Suppressor macrophage treated with lipopolysaccharide for 1 hour (primary cell): ENCODE measurements around the gene HP.
"Not testable (repeated sequence)": the region's sequence is repeated elsewhere in the genome, so short reads cannot be mapped to it uniquely, and the experiment has no call there.

Source experiments
- DNase-seq, 3 donors: peaks; one replicate each; pipeline ENCODE4 v3.0.0-alpha.2; 2020 to 2022

The HP gene, protein sequence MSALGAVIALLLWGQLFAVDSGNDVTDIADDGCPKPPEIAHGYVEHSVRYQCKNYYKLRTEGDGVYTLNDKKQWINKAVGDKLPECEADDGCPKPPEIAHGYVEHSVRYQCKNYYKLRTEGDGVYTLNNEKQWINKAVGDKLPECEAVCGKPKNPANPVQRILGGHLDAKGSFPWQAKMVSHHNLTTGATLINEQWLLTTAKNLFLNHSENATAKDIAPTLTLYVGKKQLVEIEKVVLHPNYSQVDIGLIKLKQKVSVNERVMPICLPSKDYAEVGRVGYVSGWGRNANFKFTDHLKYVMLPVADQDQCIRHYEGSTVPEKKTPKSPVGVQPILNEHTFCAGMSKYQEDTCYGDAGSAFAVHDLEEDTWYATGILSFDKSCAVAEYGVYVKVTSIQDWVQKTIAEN

DNA sequence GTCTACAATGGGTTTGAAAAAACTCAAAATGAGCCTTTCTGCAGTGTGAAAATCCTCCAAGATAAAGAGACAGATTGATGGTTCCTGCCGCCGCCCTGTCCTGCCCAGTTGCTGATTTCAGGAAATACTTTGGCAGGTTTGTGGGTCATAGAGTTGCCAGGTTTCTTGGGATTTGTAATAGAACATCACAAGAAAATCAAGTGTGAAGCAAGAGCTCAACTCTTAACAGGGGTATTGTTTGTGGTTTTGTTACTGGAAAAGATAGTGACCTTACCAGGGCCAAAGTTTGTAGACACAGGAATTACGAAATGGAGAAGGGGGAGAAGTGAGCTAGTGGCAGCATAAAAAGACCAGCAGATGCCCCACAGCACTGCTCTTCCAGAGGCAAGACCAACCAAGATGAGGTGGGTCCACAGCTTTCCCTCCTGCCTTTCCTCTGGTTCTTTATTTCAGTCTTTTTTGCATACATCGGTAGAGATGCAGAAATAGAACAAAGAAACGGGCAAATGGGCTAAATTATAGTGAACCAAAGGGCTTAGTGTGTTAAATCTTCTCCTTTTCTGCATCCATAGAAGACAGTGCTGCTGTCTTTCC is at the start of gene HP:
HP (plus strand) TSS at position 252 of the 594 bp plus-strand sequence; CDS start at position 400, 148 bp downstream.
- DNase-seq, result not testable (repeated sequence)

DNA sequence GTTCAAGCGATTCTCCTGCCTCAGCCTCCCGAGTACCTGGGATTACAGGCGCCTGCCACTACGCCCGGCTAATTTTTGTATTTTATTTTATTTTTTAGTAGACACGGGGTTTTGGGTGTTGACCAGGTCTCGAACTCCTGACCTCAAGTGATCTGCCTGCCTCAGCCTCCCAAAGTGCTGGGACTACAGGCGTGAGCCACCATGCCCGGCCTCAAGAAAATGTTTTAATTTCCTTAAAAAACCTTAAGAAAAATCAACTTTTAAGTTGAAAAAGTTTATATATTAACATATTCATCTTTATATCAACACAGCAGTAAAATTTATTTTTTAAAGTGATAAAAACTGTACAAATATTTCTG is 46.3 kb upstream of the HP start:
- not testable (repeated sequence) for DNase-seq

DNA sequence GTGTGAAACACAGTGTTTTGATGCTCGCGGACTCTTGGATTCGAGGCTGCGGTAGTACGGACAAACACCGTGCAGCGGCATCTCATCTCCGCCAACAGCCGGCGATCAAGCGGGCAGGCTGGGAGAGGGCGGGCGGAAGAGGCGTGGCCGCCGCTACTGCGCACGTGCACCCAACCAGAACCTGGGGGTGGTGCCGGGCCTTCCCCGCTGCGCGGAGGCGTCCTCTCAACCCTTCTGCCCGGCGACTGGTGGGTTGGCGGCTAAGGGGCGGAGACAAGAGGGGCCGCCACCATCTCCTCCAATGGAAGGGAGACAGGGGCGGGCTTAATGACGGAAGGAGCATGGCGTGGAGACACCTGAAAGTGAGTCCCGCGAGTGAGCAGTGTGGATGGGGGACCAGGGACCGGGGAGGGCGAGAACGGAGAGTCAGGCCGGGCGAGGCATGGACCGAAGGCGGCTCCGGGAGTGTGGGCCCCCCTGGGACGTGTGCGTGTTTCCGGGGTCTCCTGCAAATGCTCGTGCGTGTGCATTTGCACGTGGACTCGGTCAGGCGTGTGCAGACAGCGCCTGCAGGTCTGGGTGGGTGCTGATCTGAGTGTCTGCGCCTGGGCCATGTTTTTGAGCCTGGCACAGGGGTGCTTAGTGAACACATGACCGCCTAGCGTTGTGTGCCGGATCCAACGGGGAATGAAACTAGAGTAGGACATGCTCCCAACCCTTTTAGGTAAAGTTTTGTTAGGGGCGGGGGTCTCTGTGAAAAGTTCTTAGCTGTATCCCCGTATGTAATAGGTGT is 45.7 kb upstream of the HP start, which contains the start of gene DHODH:
DHODH (plus strand) TSS at position 321 of the 793 bp plus-strand sequence; CDS start at position 342, 21 bp downstream.
- DNase-seq, result peak; percentile 98 to 99 (median 99)

DNA sequence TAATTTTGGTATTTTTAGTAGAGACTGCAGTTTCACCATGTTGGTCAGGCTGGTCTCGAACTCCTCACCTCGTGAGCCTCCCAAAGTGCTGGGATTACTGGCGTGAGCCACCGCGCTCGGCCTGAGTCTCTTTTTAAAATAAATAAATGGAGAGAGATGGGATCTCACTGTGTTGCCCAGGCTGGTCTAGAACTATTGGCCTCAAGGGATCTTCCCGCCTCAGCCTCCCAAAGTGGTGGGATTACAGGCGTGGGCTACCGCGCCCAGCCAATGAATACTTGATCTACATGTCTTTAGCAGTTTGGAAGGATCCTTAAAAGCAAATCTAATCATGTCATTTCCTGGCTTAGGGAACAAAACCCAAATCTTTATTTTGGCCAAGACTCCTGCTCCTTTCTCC is 44.5 kb upstream of the HP start:
- DNase-seq, result no peak

DNA sequence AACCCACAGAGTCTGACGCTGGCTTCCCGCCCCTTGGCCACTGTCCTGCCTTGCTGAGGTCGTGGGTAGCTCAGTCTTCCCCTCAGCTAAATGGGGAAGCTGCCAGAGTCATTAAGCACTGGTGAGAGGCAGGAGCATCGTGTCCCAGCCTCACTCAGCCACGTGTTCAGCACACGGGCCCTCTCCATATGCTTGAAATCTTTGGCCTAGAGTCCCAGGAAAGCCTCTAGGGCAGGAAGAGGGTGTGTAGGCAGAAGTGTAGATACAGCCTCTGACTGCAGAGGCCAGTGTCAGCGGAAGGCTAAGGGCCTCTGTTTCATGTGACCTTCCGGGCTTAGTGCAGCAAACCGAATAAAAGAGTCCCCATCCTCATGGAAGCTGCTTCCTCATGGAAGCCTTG is 41.7 kb upstream of the HP start:
- DNase-seq, result no peak

DNA sequence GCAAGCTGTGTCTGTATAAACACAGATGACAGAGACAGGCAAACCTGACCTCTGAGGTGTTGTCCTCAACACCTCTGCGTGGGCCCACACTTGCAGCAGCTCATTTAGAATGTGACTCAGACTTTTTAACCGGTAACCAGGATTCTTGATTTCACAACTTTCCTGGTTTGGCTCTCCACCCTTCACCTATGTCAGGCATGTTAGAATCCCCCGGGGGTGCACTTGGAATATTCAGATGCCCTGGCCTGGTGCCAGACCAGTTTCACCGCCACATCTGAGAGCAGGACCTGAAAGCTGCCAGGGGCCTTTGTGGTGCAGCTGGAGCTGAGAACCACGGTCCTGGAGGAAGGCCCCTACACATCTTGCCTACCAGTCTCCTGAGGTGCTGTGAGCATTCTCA is 40.9 kb upstream of the HP start:
- no peak for DNase-seq

DNA sequence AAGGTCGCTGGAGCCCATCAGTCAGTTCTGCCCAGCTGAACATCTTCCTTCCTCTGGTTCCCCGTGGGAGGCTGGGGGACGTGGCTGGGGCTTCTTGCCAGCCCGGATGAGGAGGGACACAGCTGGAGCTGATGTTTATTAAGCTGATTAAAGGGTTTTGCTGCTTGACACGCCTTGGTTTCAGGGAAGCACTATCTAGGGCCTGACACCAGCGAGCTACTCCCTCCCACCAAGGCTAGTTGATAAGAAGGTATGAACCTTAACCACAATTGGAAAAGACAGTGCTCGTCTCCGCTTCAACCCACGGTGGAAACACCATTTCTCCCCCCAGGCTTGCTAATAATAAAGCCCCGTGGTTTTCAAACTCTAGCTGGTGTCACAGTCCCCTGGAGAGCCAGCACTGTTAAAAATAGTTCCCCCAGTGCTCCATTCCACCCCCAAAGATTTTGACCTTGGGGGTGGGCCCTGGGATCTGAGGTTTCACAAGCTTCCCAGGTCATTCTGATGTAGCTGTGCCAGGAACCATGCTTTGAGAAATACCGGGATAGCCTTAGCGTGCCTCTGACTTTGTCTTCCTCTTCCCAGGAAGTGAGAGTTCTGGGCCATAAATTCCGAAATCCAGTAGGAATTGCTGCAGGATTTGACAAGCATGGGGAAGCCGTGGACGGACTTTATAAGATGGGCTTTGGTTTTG is 40.3 kb upstream of the HP start:
- DNase-seq, result no peak

DNA sequence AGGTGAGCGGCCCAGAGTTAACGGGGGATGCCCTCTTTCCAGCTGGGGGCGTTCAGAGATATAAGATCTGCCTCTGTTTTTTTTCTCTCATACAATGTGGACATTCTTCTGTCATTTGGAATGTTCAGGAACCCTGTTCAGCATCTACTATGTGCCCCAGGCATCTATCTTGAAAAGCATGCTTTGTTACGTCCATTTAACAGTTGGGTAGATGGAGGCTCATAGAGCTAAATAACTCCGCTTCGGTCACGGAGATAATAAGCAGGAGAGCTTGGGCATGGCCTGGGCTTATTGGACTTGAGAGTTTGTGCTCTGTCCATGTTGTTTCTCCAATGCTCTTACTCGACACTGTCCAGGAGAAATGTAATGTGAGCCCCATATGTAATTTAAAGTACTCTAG is 39.6 kb upstream of the HP start:
- no peak for DNase-seq

DNA sequence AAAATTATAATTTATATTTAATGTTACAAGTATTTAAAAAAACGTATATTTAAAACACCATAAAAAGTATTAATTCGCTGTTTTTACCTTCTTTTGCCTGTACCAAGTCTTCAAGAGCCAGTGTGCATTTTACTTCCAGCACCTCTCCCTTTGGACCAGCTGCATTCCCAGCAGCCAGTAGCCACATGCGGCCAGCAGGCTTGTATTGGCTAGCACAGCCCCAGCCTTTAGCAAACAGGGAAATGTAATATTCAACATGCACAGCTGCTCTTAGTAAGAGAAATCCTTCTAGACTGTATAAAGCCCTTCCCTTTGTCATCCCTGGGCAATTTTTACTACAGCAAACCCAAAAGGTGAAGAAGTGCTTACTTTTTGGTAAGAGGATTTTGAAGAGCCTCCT is 39.2 kb upstream of the HP start:
- DNase-seq, result no peak

DNA sequence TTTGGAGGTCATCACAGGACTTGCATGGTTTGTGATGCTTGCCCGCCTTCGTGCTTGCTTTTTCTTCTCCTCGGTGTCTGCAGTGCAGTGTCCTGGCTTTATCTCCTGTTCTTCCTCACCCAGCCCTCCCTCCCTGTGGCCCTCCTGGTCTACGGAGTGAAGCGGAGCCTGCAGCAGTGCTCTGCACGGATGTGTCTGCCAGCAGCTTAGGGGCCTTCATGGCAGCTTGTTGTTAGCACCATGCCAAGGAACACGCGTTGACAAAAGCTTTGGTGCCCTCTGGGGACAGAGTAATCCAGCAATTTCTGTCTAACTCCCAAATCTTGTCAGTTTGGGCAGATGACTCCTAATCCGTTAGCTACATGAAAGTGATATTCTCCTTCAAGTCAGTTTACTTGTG is 35.8 kb upstream of the HP start:
- DNase-seq, result no peak

DNA sequence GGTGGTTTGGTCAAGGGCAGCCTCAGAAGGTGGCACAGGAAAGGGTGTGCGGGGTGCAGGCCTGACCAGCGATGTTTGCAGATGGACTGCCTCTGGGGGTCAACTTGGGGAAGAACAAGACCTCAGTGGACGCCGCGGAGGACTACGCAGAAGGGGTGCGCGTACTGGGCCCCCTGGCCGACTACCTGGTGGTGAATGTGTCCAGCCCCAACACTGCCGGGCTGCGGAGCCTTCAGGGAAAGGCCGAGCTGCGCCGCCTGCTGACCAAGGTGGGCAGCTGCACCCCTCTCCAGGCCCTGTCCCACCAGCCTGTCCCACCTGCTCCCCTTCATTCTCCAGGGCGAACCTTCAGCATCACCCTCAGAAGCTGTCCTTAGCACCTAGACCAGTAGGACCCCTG is 33.3 kb upstream of the HP start:
- DNase-seq, result no peak

DNA sequence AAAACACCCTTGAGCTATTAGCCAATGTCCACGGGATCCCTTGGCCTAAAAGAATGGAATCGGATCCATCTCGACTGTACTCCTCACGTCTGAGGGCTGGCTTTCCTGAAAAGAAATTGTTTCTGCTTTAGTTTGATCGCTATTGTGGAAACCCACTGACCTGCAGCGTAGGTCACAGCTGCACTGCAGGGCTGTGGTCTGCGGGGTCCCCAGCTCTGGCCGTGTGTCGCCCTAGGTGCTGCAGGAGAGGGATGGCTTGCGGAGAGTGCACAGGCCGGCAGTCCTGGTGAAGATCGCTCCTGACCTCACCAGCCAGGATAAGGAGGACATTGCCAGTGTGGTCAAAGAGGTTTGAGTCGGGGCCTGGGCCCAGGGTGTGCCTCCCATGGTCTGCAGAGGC is 32.2 kb upstream of the HP start:
- DNase-seq, result no peak

DNA sequence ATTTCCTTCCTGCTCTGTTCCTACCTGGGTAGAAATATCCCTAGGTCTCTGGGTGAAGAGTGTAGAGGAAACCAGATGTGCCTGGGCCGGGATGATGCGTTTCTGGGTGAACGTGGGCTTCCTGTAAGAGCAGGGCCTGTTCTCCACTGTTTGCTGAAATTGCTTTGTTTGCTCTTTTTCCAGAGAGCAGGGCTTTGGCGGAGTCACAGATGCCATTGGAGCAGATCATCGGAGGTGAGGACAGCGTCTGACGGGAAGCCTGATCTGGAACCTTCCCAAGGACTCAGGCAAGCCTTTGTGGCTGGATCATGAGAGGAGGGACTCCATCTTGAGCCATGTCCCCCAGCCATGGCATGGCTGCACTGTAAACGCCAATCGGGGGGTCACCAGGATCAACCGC is 30.3 kb upstream of the HP start:
- no peak for DNase-seq

DNA sequence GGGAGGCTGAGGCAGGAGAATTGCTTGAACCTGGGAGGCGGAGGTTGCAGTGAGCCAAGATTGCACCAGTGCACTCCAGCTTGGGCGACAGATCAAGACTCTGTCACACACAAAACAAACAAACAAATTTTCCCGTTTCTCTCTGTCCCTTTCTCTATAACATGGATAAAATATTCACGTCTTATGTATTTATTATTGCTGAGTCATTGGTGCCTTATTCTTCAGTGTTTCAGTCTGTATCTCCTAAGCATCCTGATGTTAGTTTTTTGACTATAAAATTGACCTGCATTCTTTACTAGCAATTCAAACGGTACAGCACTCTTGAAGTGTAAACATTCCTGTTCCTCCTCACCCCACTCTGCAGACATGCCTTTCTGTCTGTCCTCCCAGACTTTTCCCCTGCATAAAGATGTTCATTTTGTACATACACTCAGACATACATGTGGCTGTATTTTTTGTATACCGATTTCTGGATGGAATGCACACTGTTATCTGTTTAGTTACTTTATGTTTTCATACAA is 29.4 kb upstream of the HP start:
- no peak for DNase-seq

DNA sequence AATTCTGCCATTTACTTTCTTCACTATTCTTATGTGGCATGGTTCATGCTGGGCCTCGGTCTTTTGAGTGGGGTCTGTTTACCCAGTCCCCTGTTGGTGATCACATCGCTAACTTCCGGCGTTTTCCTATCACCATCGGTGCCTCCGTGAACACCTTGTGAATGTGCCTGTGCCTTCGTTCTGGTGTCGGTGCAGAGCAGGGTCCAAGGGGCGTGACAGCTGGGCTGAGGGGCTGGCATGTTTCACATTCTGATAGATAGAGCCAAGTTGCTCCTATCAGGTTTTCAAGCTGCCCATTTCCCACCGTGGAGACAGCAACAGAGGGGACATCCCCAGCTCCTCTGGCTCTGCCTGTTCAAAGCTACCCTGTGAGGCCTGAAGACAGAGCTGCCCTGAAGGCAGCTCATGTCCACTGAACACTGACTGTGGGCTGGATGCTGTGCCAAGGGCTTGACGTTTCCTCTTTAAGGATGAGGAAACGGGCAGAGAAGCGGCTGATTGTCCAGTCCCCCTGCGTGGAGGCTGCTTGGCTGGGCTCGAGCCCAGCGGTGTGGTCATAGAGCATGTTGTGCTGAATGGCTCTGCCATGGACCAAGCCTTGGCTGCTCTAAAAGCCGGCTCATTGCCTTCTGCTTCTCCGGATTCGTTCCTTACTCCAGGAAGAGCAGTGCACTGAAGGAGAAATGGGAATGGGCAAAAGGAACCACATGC is 28.7 kb upstream of the HP start:
- DNase-seq, result no peak

DNA sequence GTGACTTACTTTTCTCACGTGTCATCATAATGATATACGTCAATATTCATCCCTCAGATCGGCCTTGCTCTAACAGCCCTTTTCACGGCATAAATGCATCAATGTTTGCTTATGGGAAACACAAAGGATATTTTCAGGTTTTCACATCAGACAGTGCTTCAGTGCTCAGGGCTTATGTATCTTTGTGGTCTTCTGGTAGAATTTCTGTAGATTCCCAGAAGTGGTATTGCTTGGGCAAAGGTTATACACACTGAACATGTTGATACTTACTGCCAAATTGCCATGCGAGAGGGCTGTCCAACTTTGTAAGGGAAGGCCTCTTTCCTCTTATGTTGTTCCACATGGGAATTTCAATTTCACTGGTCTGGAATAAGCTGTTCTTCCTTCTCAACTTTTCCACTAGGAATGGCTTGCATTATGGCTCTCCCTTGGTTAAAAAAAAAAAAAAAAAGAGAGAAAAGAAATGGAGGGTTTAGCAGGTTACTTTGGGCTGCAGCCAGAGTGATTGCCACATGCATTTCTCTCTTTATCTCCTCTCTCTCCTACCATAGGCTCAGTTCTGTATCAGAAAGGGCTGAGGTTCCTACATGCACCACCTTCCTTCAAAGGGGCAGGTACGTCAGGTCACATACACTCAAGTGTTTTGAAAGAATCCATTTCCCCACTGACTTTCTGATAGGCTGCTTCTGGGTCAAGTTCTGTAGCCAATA is 26.5 kb upstream of the HP start:
- DNase-seq, result no peak

DNA sequence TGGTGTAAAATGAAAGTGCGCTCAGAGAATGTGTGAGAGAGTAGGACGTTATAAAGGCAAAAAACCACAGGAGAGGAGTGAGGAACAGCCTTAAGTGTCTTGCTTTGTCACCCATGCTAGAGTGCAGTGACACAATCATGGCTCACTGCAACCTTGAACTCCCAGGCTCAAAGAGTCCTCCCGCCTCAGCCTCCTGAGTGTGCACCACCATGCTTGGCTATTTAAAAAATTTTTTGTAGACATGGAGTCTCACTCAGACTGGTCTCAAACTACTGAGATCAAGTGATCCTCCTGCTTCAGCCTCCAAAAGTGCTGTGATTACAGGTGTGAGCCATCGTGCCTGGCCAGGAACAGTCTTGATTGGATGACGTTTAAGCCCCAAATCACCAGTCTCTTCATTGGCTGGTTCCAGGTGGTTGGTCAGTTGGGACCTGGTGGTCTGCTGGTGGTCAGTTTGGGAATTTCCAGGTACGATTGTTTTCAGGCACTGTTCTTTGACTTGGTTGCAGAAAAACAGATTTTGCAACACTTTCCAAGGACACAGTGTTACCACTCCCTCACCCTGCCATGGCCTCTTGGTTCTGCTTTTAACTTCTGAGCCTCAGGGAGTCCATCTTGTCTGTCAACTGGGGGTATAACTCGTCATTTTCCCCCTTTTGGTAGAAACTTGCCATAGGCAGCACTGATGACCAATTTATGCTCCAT is 24.6 kb upstream of the HP start:
- no peak for DNase-seq

DNA sequence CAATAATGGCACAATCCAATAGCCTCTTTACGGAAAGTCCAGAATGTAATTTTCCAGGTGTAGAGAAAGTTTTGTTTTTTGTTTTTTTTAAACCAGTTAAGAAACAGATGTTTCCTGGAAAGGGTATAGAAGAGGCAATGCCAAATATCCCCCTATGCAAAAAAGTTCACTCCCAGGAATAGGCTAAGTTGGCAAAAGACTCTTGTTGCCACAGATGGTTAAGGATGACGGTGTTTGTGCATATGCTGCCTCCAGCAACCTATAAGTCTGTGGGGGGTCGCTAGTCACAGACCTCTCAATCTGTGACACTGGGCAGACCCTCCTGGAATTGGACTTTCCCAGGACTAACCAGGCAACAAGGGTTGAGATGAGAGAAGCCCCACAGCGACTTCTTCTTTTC is 20.9 kb upstream of the HP start:
- peak in 1 of 3 donors; percentile 5 for DNase-seq

DNA sequence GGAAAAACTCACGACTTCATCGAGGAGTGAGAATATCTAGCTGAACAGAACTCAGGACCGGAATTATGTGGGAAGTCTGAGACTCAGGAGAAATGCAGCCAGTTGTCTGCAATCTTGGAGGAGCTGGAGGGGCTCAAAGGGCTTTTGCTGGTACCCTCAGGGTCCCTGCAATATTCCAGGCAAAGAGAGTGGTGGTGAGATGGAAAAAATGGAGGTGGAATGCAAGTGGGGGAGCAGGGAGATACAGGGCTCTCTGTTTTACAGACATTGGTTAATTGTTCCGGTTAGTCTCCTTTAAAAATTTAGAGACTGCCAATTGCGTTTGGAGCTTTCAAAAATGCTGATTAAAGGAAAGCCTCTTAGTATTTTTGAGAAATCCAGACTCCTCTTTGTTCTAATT is 18.2 kb upstream of the HP start:
- DNase-seq, result no peak

DNA sequence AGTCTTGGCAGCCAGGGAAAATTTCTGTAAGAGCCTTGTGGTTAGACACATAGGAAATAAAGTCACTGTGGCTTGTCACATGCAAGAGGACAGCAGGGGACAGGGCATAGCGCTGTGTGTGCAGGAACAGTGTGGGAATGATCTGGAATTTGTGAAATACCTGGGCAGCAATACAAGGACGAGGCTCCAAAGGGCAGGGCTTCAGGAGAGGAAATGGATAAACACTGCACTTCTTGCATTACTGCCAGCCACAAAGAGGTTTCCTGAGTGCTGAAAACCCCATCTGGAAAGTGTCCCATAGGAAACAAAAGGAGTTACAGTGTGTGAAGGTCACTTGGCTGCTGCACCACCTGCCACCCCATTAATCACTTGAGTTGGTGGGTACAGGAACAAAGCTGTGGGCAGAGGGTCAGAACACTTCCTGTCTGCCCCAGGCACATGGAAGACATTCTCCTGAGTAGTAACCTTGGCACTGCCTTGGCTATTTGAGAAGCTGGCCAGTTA is 12.1 kb upstream of the HP start:
- DNase-seq, result no peak

DNA sequence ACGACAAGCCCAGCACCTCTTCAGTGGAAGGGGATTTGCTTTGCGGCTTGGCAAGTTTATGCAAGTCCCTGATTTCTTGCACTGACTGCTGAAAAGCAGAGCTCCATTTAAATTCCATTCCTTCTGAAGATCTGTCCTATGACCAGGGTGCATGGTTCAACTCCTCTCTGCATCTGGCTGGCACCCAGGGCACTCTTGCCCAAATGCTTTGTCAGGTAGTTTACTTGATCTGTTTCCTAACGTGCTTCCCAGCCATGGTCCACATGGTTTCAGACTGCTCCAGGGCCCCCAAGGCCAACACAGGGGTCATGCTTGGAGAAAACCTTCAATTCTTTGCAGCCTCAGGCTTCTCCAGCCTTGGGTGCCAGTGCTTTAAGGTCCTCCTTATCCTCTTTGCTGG is 11.2 kb upstream of the HP start:
- no peak for DNase-seq
